Hepatocyte (in vitro differentiated cells): ENCODE data around the gene JPH2. TPM values are rescaled to one million over a fixed set of nuclear protein-coding genes. Genes with fewer than 3 reads are reported as not detected.

Source experiments
- DNase-seq: peaks from one replicate; pipeline ENCODE4 v3.0.0-alpha.2; 2016; ENCODE audit warnings: low spot score
- H2AFZ ChIP-seq: fragments of 200-600 bp; sonication (generic); 2 replicates; pipeline ENCODE4 v1.6.0; 2016; ENCODE audit warnings: antibody characterized with exemption, mild to moderate bottlenecking
- H3K27ac ChIP-seq: fragments of 200-600 bp; sonication (generic); 2 replicates; pipeline ENCODE4 v1.5.1; 2016; ENCODE audit warnings: mild to moderate bottlenecking
- H3K27me3 ChIP-seq: fragments of 200-600 bp; sonication (generic); 2 replicates; pipeline ENCODE4 v1.6.1; 2016
- H3K36me3 ChIP-seq: fragments of 200-600 bp; sonication (generic); replicated peaks from 2 replicates; pipeline ENCODE4 v1.5.1; 2016; ENCODE audit warnings: low read depth; ENCODE audit not compliant: insufficient read depth
- H3K4me1 ChIP-seq: fragments of 200-600 bp; sonication (generic); 2 replicates; pipeline ENCODE4 v1.5.1; 2016; ENCODE audit warnings: mild to moderate bottlenecking, moderate library complexity; ENCODE audit not compliant: insufficient read depth
- H3K4me2 ChIP-seq: fragments of 200-600 bp; sonication (generic); 2 replicates; pipeline ENCODE4 v1.6.0; 2016
- H3K4me3 ChIP-seq: fragments of 200-600 bp; sonication (generic); 2 replicates; pipeline ENCODE4 v1.5.1; 2016; ENCODE audit warnings: mild to moderate bottlenecking
- H3K79me2 ChIP-seq: fragments of 200-600 bp; sonication (generic); 2 replicates; pipeline ENCODE4 v1.6.0; 2017; ENCODE audit warnings: mild to moderate bottlenecking
- H3K9me2 ChIP-seq: fragments of 200-600 bp; sonication (generic); replicated peaks from 2 replicates; pipeline ENCODE4 v1.6.0; 2017; ENCODE audit warnings: mild to moderate bottlenecking; ENCODE audit not compliant: insufficient read depth
- H3K9me3 ChIP-seq: fragments of 200-600 bp; sonication (generic); 2 replicates; pipeline ENCODE4 v1.5.1; 2016; ENCODE audit warnings: low read depth, mild to moderate bottlenecking
- H4K20me1 ChIP-seq: fragments of 200-600 bp; sonication (generic); 2 replicates; pipeline ENCODE4 v1.6.0; 2016; ENCODE audit warnings: mild to moderate bottlenecking; ENCODE audit not compliant: insufficient read depth, poor library complexity, severe bottlenecking
- CTCF ChIP-seq: fragments of 200-600 bp; sonication (generic); IDR thresholded peaks from 2 replicates; pipeline ENCODE4 v1.5.1; 2016; ENCODE audit warnings: antibody characterized with exemption, mild to moderate bottlenecking; ENCODE audit not compliant: poor library complexity
- EZH2 ChIP-seq: fragments of 200-600 bp; sonication (generic); IDR thresholded peaks from 2 replicates; pipeline ENCODE4 v1.6.1; 2016; ENCODE audit warnings: antibody characterized with exemption, mild to moderate bottlenecking, borderline replicate concordance
- EZH2phosphoT487 ChIP-seq: fragments of 200-600 bp; sonication (generic); IDR thresholded peaks from one replicate; pipeline ENCODE4 v1.6.1; 2018; ENCODE audit warnings: antibody characterized with exemption, mild to moderate bottlenecking, low read depth, moderate library complexity; ENCODE audit not compliant: unreplicated experiment, severe bottlenecking
- WGBS: methylation state at CpG from one replicate; pipeline ENCODE4 v1.1.6; 2016; ENCODE audit warnings: low lambda C conversion rate; ENCODE audit errors: missing lambda C conversion rate; 5-methylcytosine and 5-hydroxymethylcytosine counted together
- polyA plus RNA-seq: library from polyadenylated mRNA; unstranded; fragments of >200 nt; fragmentation: Nextera tagmentation; extraction: Ambion mirVana; gene quantifications from 2 replicates; pipeline ENCODE4 v1.2.1, GENCODE V29; 2016
- total RNA-seq: library from RNA; depleted of rRNA; stranded (reverse); fragments of >200 nt; gene quantifications from 2 replicates; pipeline ENCODE4 v1.2.3, GENCODE V29; 2014

The JPH2 gene
- total and polyA plus RNA-seq, 2 experiments from 2014 or later, result 6.6 to 8.3 TPM

- Histone ChIP-seq H4K20me1 (no peaks in the 10 kb centered on the region), H3K4me3 (no peak overlapping the region), H2AFZ (no peak overlapping the region), H3K4me1 (no peaks in the 10 kb centered on the region), H3K36me3 (no peaks in the 10 kb centered on the region), H3K27me3 (no peaks in the 10 kb centered on the region), H3K9me2 (no peaks in the 10 kb centered on the region), H3K27ac (no peak overlapping the region), H3K4me2 (no peak overlapping the region), H3K79me2 (no peaks in the 10 kb centered on the region), H3K9me3 (no peaks in the 10 kb centered on the region)
- 72% methylated on average over 18 of the region's 18 CpGs for WGBS
- no peak for DNase-seq
- TF ChIP-seq EZH2 (no peak), EZH2phosphoT487 (no peak), CTCF (no peak)
Observed at GRCh38 chr20:44145131-44145775, 41.7 kb downstream of the JPH2 start.

GRCh38 chr20:44143936-44144335 is 43.1 kb downstream of the JPH2 start:
- Histone ChIP-seq H3K27ac (no peak overlapping the region), H3K9me2 (no peaks in the 10 kb centered on the region), H3K36me3 (no peaks in the 10 kb centered on the region), H3K4me2 (no peak overlapping the region), H3K79me2 (no peaks in the 10 kb centered on the region), H3K4me1 (no peaks in the 10 kb centered on the region), H2AFZ (no peak overlapping the region), H3K9me3 (no peaks in the 10 kb centered on the region), H3K27me3 (no peaks in the 10 kb centered on the region), H3K4me3 (no peak overlapping the region), H4K20me1 (no peaks in the 10 kb centered on the region)
- WGBS, result 91% methylated on average over 10 of the region's 10 CpGs
- no peak for DNase-seq
- TF ChIP-seq EZH2 (no peak), CTCF (no peak), EZH2phosphoT487 (no peak)

GRCh38 chr20:44142413-44142812 is 44.6 kb downstream of the JPH2 start:
- Histone ChIP-seq H2AFZ (no peak overlapping the region), H3K36me3 (no peaks in the 10 kb centered on the region), H3K27ac (no peak overlapping the region), H3K79me2 (no peaks in the 10 kb centered on the region), H3K9me2 (no peaks in the 10 kb centered on the region), H3K27me3 (no peaks in the 10 kb centered on the region), H3K4me3 (no peak overlapping the region), H3K9me3 (no peaks in the 10 kb centered on the region), H4K20me1 (no peaks in the 10 kb centered on the region), H3K4me2 (no peak overlapping the region), H3K4me1 (peaks cover 3% of the 10 kb centered on the region)
- no peak for DNase-seq
- TF ChIP-seq EZH2phosphoT487 (no peak), EZH2 (no peak), CTCF (no peak)
- WGBS, result 51% methylated on average over 8 of the region's 8 CpGs
